Natural killer cell treated with Interleukin-12 subunit alpha and Interleukin-12 subunit beta and Interleukin-15 and Interleukin-18, amount 100 ng/mL, for 72 hours (primary cell): ENCODE data around the gene NAXE. TPM values are rescaled to one million over a fixed set of nuclear protein-coding genes. Genes with fewer than 3 reads are reported as not detected.
A peak's percentile ranks its signal among the peaks of the same experiment; 100 is the strongest.
"Not testable (repeated sequence)": the region's sequence is repeated elsewhere in the genome, so short reads cannot be mapped to it uniquely, and the experiment has no call there.

Source experiments
- ATAC-seq, 2 donors: fragments of 150-1000 bp; cut with Tn5 transposase in 1 of 2; sonication (Bioruptor Pico), chemical (Tn5 transposase) in 1 of 2; 2 replicates each; pipeline ENCODE4 v1.10.0; 2021
- DNase-seq: peaks from one replicate; pipeline ENCODE4 v3.0.0; 2022; ENCODE audit warnings: low spot score
- H3K27ac Mint-ChIP-seq, 2 donors: 1 replicate in 1 of 2; 2 replicates in 1 of 2; pipeline ENCODE4 v1.8.0; 2022; ENCODE audit warnings: mixed read lengths in 2 of 2, mild to moderate bottlenecking in 1 of 2, moderate library complexity in 1 of 2
- H3K27me3 Mint-ChIP-seq, 2 donors: 1 replicate in 1 of 2; 2 replicates in 1 of 2; pipeline ENCODE4 v1.8.0; 2022; ENCODE audit warnings: mixed read lengths in 2 of 2
- H3K36me3 Mint-ChIP-seq: one replicate; pipeline ENCODE4 v1.8.0; 2022; ENCODE audit warnings: mixed read lengths
- H3K4me1 Mint-ChIP-seq, 2 donors: 1 replicate in 1 of 2; 2 replicates in 1 of 2; pipeline ENCODE4 v1.8.0; 2022; ENCODE audit warnings: low read depth in 2 of 2, mixed read lengths in 2 of 2, mild to moderate bottlenecking in 1 of 2
- H3K4me3 Mint-ChIP-seq: one replicate; pipeline ENCODE4 v1.8.0; 2022; ENCODE audit warnings: mixed read lengths
- H3K9me3 Mint-ChIP-seq: 2 replicates; pipeline ENCODE4 v1.8.0; 2022; ENCODE audit warnings: mixed read lengths
- total RNA-seq, 2 donors: library from RNA; stranded (reverse); gene quantifications; one replicate each; pipeline ENCODE4 v1.2.3, GENCODE V29; 2022

NAXE gene
- total RNA-seq, 2 donors from 2014 or later, result 54.0 to 67.5 TPM

- Mint-ChIP-seq H3K4me3 (no peak overlapping the region), H3K9me3 (no peaks in the 10 kb centered on the region), H3K27me3 (peaks cover 6 to 18% of the 10 kb centered on the region in 2 donors), H3K27ac (no peak overlapping the region), H3K4me1 (peaks cover 4 to 6% of the 10 kb centered on the region in 2 donors), H3K36me3 (no peaks in the 10 kb centered on the region)
- ATAC-seq (no peak), DNase-seq (no peak)
These were observed 13.5 kb upstream of the NAXE start for GRCh38 chr1:156578055-156578454.

DNA sequence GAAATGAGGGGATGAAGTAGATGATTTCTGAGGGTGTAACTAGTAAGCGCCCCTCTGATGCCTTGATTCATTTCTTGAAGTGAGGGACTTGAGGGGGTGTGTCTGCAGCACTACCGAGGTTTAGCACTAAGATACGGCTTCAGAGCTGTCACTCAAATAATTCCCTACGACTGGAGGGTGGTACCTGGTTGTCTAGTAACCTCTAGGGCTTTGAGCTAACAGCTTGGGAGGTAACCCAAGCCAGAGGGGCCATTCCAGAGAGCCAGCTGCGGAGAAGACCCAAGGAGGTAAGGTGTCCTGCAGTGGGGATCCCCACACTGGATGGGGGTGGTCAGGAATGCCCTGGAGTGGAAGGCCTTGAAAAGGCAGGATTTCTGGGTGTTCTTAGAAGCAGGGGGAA, 12.1 kb upstream of the NAXE start, which contains the start of gene TTC24:
Gene TTC24, plus strand, starts transcription at position 252 of the 400 bp plus-strand sequence. CDS start 1,642 bp downstream, outside the sequence.
- DNase-seq, result no peak
- Mint-ChIP-seq H3K36me3 (no peaks in the 10 kb centered on the region), H3K4me1 (peaks cover 6 to 7% of the 10 kb centered on the region in 2 donors), H3K27me3 (peaks cover 3 to 7% of the 10 kb centered on the region in 2 donors), H3K4me3 (no peak within 1 kb of the TSS), H3K9me3 (no peaks in the 10 kb centered on the region), H3K27ac (no peak within 1 kb of the TSS)
- ATAC-seq, result no peak

- no peaks in the 10 kb centered on the region for H3K27me3 Mint-ChIP-seq
- DNase-seq (no peak), ATAC-seq (peak; percentile 59 to 68)
- no peaks in the 10 kb centered on the region for H3K36me3 Mint-ChIP-seq
- H3K27ac Mint-ChIP-seq, result peak overlapping the region; percentile 68 to 88
- H3K9me3 Mint-ChIP-seq, result no peaks in the 10 kb centered on the region
- peak overlapping the region; percentile 16 for H3K4me3 Mint-ChIP-seq
- H3K4me1 Mint-ChIP-seq, result peaks cover 4 to 5% of the 10 kb centered on the region in 2 donors
These were observed 9.8 kb upstream of the NAXE start for GRCh38 chr1:156581661-156582387.

GRCh38 chr1:156582388-156583017, 9.1 kb upstream of the NAXE start:
- Mint-ChIP-seq H3K27ac (peak overlapping the region; percentile 68 to 88), H3K9me3 (no peaks in the 10 kb centered on the region), H3K4me1 (peaks cover 4 to 5% of the 10 kb centered on the region in 2 donors), H3K36me3 (no peaks in the 10 kb centered on the region), H3K4me3 (peak overlapping the region; percentile 16), H3K27me3 (no peaks in the 10 kb centered on the region)
- DNase-seq (no peak), ATAC-seq (peak in 1 of 2 donors; percentile 25)

DNA sequence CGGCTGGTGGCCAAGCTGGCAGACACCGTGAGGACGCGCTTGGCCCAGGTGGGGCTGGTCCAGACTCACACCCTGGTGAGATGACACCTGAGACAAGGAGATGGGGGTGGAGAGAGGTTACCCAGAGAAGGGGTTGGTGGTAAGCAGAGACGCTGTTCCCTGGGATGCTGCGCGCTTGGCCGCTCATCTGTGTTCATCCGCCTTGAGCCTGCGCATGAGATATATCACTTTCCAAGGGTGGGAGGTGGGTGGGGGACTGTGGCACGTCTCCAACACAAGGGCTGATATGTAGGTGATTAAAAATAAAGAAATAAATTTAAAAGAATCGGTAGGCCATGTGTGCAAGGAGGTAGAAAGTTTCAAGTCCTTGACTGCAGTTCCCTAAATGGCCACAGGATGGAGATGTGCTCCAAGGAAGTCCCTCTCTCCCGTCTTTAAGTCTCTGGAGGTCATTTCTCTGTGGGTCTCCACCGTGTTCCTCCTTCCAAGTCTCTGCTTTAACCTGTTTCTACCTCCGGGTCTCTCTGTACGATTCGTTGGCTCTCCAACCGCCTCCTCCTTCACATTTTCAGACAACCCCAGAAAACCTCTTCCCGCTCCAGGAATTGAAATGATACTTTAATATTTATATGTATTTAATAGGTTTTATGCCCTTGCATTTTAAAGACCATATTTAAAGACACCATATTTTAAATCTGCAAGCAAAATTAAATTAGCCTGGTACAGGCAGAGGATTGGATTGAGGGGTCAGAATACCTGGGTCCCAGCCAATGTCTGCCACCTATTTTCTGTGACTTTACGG, 7.6 kb upstream of the NAXE start:
- Mint-ChIP-seq H3K9me3 (no peaks in the 10 kb centered on the region), H3K27ac (no peak overlapping the region), H3K36me3 (no peaks in the 10 kb centered on the region), H3K4me1 (peaks cover 3 to 4% of the 10 kb centered on the region in 2 donors), H3K27me3 (no peaks in the 10 kb centered on the region), H3K4me3 (peak overlapping the region; percentile 27)
- DNase-seq (no peak), ATAC-seq (peak; percentile 37 to 64)

GRCh38 chr1:156584813-156585212, 6.8 kb upstream of the NAXE start:
- ATAC-seq, result no peak
- Mint-ChIP-seq H3K27me3 (no peaks in the 10 kb centered on the region), H3K4me3 (no peak overlapping the region), H3K27ac (no peak overlapping the region), H3K4me1 (peaks cover 3 to 4% of the 10 kb centered on the region in 2 donors), H3K36me3 (no peaks in the 10 kb centered on the region), H3K9me3 (no peaks in the 10 kb centered on the region)
- no peak for DNase-seq

DNA sequence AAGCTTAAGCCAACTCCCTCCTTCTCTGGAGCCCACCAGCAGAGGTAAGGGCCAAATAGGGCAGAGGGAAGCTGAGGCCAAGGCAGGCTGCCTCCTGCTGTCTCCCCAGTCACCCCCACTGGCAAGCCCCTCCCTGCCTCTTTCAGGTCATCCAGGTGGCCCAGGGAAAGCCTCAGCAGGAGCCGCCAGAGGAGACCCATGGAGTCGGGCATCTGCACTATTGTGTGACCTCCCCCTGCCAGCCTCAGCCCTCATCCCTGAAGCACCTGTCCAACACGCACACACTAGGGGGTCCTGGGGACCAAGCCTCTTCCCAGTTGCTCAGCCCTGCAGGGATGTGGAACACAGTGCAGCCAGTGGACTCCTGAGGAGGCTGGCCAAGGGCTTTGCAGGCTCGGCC, 5.3 kb upstream of the NAXE start:
- Mint-ChIP-seq H3K4me1 (peaks cover 5 to 9% of the 10 kb centered on the region in 2 donors), H3K4me3 (no peak overlapping the region), H3K9me3 (no peaks in the 10 kb centered on the region), H3K27me3 (no peaks in the 10 kb centered on the region), H3K36me3 (no peaks in the 10 kb centered on the region), H3K27ac (no peak overlapping the region)
- ATAC-seq (no peak), DNase-seq (no peak)

DNA sequence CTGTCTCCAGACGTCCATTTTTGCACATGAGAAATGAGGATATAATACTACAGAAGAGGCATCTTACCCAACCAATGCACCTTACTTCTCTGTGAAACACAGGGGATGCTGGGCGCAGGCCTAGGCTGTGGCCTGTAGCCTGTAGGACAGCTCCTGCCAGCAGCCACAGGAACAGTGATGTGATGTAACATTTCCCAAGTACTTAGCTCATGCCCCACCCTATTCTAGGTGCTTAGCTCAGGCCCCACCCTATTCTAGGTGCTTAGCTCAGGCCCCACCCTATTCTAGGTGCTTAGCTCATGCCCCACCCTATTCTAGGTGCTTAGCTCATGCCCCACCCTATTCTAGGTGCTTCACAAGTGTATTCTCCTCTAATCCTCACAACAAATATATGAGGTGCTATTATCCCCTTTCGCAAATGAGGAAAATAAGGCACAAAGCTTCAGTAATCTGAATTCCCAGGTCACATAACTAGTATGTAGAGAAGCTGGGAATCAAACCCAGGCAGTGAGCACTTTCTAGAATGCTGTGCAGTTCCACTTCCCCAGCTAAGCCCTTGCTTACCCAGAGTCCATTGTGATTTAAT, 4.6 kb upstream of the NAXE start:
- H3K9me3 Mint-ChIP-seq, result no peaks in the 10 kb centered on the region
- H3K4me1 Mint-ChIP-seq, result peaks cover 5 to 9% of the 10 kb centered on the region in 2 donors
- H3K27ac Mint-ChIP-seq, result no peak overlapping the region
- ATAC-seq, result no peak
- no peaks in the 10 kb centered on the region for H3K27me3 Mint-ChIP-seq
- H3K4me3 Mint-ChIP-seq, result no peak overlapping the region
- DNase-seq, result no peak
- no peaks in the 10 kb centered on the region for H3K36me3 Mint-ChIP-seq

- H3K4me3 Mint-ChIP-seq, H3K36me3 Mint-ChIP-seq, H3K27ac Mint-ChIP-seq, DNase-seq, ATAC-seq, H3K9me3 Mint-ChIP-seq, H3K27me3 Mint-ChIP-seq: not testable (repeated sequence)
- H3K4me1 Mint-ChIP-seq, result peaks cover 9 to 15% of the 10 kb centered on the region in 2 donors
These were observed 3.6 kb upstream of the NAXE start for GRCh38 chr1:156587927-156588326.

DNA sequence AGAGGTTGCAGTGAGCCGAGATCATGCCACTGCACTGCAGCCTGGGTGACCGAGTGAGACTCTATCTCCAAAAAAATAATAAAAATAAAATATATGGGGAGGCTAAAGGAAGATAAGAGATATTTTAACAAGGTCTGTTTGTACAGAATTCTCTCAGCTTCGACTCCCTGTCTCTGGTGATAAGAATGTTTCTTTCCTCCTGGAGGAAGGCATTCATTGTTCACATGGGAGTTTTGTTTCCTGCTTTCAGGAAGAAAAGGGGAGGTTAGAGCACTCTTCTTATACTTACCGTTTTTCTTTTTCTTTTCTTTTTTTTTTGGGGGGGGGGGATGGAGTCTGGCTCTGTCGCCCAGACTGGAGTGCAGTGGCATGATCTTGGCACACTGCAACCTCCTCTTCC, 2.0 kb upstream of the NAXE start:
- no peak overlapping the region for H3K27ac Mint-ChIP-seq
- no peak overlapping the region for H3K4me3 Mint-ChIP-seq
- ATAC-seq (no peak), DNase-seq (no peak)
- no peaks in the 10 kb centered on the region for H3K36me3 Mint-ChIP-seq
- peaks cover 9 to 12% of the 10 kb centered on the region in 2 donors for H3K4me1 Mint-ChIP-seq
- no peaks in the 10 kb centered on the region for H3K27me3 Mint-ChIP-seq
- H3K9me3 Mint-ChIP-seq, result no peaks in the 10 kb centered on the region

DNA sequence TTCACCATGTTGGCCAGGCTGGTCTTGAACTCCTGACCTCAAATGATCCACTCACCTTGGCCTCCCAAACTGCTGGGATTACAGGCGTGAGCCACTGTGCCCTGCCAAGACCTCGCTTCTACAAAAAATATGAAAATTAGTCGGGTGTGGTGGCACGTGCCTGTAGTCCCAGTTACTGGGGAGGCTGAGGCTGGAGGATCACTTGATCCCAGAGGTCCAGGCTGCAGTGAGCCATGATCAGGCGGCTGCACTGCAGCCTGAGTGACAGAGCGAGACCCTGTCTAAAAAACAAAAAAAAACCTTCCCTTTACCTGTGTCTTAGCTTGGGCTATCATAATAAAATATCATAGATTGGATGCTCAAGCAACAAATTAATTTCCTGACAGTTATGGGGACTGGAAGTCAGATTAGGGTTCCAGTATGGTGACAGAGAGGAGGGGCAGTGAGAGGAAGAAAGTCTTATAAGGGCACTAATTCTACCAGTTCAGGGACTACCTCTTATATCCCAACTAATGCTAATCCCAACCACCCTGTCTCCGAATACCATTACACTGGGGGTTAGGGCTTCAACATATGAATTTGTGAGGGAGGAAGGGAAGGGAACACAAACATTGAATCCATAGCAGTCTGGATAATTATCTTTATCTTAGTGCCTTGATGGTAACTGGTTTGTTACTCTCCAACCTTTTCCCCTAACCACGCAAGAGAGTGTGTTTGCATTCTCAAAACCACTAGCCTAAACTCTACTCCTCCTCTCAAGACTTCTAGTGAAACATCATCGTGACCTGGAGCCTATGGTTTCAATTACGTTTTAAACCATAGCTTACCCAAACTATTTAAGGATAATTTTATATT, 1.0 kb upstream of the NAXE start:
- H3K4me3 Mint-ChIP-seq, result peak overlapping the region; percentile 75

GRCh38 chr1:156591181-156591431, 470 bp upstream of the NAXE start:
- H3K9me3 Mint-ChIP-seq, result no peaks in the 10 kb centered on the region
- peak overlapping the region; percentile 75 for H3K4me3 Mint-ChIP-seq
- H3K27ac Mint-ChIP-seq, result peak overlapping the region; percentile 61 to 86
- H3K36me3 Mint-ChIP-seq, result peaks cover 10% of the 10 kb centered on the region
- no peaks in the 10 kb centered on the region for H3K27me3 Mint-ChIP-seq
- no peak for ATAC-seq
- H3K4me1 Mint-ChIP-seq, result peaks cover 14 to 22% of the 10 kb centered on the region in 2 donors
- DNase-seq, result no peak

More for the DNA sequence above, 1.0 kb upstream of the NAXE start:
- Mint-ChIP-seq H3K36me3 (peaks cover 8% of the 10 kb centered on the region), H3K27ac (peak overlapping the region; percentile 61 to 86), H3K9me3 (no peaks in the 10 kb centered on the region), H3K4me1 (peaks cover 14 to 20% of the 10 kb centered on the region in 2 donors), H3K27me3 (no peaks in the 10 kb centered on the region)
- ATAC-seq (no peak), DNase-seq (no peak)
